AML-193 (cell line): ENCODE measurements around the gene GFRA4.

Experiments used
- DNase-seq, 2 experiments: peaks; one replicate each; lab custom pipeline; 2025; lab: John Stamatoyannopoulos, UW

Gene GFRA4

DNA sequence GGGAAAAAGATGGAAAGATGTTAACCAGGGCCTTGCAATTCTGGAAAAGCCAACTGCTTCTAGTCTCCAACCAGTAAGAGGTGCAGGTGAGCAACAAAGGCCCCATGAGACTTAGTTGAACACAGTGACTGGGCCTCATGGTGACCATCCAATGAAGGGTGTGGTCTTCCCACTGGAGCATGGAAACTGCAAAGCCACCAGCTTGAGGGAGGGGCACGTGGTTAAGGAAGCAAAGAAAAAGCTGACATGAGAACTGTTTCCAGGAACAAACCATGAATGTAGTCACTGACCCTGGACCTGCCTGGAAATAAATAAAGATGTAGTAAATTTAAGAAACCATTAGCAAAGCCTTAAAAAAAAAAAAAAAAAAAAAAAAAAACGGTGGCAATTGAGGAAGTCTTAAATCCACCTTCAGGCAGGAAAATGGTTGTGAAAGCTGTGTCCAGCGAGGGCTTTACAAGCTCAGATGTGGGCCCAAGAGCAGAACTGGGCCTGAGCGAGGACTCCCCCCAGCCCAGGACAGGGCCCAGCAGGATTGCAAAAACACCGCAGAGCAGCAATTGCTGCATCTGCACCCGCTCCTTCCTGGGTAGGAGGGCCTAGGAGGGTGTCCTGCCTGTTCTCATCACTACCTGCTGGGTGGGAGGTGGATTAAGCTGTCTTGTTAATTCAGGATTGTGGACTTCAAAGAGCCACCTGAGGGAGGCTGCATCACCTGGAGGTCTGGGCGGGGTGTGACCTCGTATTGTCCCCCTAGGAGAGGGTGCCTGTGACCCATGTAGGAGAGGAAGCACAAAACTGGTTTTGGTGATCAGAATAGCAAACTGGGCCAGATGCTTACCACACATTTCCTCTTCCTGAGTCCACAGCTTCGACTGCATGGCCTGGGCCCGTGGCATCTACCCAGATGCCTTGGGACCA, 10.3 kb downstream of the GFRA4 start:
- peak; percentile 41 to 45 for DNase-seq

GRCh38 chr20:3652221-3652620, 11.0 kb downstream of the GFRA4 start:
- DNase-seq = no peak

- no peak for DNase-seq
These were observed 11.8 kb downstream of the GFRA4 start for GRCh38 chr20:3651204-3651962.

GRCh38 chr20:3648951-3649350, 14.2 kb downstream of the GFRA4 start:
- no peak for DNase-seq

- no peak for DNase-seq
These were observed 15.7 kb downstream of the GFRA4 start for GRCh38 chr20:3647473-3647872.

GRCh38 chr20:3646651-3647050, 16.5 kb downstream of the GFRA4 start:
- no peak for DNase-seq

DNA sequence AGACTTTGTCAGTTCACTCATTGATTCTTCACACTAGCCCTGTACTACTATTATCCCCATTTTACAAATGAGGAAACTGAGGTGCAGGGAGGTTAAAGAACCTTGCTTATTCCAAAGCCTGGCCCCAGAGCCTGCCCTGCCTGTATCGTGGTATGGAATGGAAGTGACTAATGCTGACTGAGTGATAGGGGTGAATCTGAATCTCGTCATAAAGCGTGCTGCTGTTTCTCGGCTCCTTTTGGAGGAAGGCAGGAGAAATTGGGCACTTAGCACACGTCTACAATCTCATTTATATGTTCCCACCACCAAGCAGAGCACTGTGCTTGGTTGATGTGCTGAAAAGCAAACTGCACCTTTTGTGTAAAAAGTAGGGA, 17.1 kb downstream of the GFRA4 start:
- DNase-seq = no peak

GRCh38 chr20:3645309-3646066, 17.7 kb downstream of the GFRA4 start:
- no peak for DNase-seq

DNA sequence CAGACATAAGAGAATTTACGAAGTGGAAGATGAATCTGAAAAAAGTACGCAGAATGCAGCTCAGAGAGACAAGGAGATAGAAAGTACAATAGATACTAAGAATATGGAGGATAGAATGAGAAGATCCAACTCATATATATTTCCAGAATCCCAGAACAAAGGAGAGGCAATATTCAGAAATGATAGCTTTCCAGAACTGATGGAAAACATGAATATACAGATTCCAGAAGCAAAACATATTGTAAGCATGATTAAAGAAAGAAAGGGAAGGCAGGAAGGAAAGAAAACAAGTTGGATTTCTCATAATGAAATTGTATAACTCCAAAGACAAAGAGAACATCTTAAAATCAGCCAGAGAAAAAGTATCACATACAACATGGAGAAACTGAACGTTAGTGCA, 22.9 kb downstream of the GFRA4 start:
- DNase-seq = no peak

GRCh38 chr20:3635346-3635745, 27.9 kb downstream of the GFRA4 start:
- no peak for DNase-seq

- DNase-seq = no peak
These were observed 29.2 kb downstream of the GFRA4 start for GRCh38 chr20:3633913-3634478.

DNA sequence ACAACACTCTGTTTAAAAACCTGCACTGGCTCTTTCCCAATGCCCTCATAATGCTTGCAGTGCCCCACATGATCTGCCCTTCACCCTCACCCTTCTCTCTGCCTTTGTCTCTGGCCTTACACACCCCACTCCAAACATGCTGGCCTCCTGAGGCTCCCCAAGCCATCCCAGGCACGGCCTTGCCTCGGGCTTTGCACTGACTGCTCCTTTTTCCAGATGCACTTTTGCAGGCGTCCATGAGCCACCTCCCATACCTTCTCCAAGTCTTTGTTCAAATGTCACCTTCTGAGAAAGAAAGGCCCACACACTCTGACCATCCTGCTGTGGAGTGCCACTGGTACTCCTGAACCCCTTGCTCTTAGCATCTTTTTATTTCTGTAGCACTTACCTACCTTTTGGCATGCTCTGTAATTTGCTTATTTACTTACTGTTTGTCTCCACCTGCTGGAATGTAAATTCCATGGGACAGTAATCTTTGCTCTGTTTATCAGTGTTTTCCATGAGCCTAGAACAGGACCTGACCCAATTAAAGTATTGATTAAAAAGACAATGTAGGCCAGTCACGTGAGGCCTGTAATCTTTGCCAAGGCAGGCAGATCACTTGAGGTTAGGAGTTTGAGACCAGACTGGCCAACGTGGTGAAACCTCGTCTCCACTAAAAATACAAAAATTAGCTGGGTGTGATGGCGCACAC, 30.7 kb downstream of the GFRA4 start:
- DNase-seq = no peak

- no peak for DNase-seq
These were observed 31.7 kb downstream of the GFRA4 start for GRCh38 chr20:3631534-3631933.

- DNase-seq = no peak
These were observed 32.8 kb downstream of the GFRA4 start for GRCh38 chr20:3630429-3630828.

- no peak for DNase-seq
These were observed 33.3 kb downstream of the GFRA4 start for GRCh38 chr20:3629893-3630292.

GRCh38 chr20:3628502-3629314, 34.5 kb downstream of the GFRA4 start:
- no peak for DNase-seq

- DNase-seq = no peak
These were observed 35.7 kb downstream of the GFRA4 start for GRCh38 chr20:3627476-3627875.

- no peak for DNase-seq
These were observed 40.8 kb downstream of the GFRA4 start for GRCh38 chr20:3622406-3622805.

- no peak for DNase-seq
These were observed 42.1 kb downstream of the GFRA4 start for GRCh38 chr20:3621111-3621510.

- DNase-seq = peak in 1 of 2 experiments; percentile 32
These were observed 46.9 kb downstream of the GFRA4 start for GRCh38 chr20:3616250-3616649.
